Hematopoietic multipotent progenitor cell treated with erythropoietin and hydrocortisone succinate and interleukin-3 and kit ligand, for 17 days (in vitro differentiated cells): ENCODE measurements around the gene TRIM7.
"Not testable (repeated sequence)": the region's sequence is repeated elsewhere in the genome, so short reads cannot be mapped to it uniquely, and the experiment has no call there.

Source experiments
- DNase-seq: peaks from one replicate; pipeline ENCODE4 v3.0.0-alpha.2; 2015; ENCODE audit warnings: low spot score

Gene TRIM7

DNA sequence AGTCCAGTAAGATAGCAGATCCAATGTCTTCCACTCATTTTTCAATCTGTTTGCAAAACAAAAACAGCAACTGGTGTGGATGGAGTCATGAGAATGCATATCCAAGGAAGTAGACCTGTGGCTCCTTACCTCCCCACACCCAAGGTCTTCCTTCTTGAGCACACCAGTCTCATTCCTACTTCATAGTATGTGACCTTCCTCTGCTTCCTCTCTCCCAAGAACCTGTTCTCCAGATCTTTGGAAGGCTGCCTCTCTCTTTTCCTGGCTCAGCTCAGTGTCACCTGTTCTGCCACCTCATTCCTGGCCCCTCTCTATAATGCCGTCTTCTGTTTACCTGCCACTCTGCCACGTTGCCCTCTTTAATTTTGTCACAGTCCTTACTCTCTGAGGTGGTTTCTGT is 7.9 kb upstream of the TRIM7 start:
- no peak for DNase-seq

GRCh38 chr5:181212080-181212479 is 7.1 kb upstream of the TRIM7 start:
- no peak for DNase-seq

GRCh38 chr5:181211208-181211607 is 6.2 kb upstream of the TRIM7 start:
- no peak for DNase-seq

- DNase-seq = not testable (repeated sequence)
Observed at GRCh38 chr5:181210698-181211097, 5.7 kb upstream of the TRIM7 start.

DNA sequence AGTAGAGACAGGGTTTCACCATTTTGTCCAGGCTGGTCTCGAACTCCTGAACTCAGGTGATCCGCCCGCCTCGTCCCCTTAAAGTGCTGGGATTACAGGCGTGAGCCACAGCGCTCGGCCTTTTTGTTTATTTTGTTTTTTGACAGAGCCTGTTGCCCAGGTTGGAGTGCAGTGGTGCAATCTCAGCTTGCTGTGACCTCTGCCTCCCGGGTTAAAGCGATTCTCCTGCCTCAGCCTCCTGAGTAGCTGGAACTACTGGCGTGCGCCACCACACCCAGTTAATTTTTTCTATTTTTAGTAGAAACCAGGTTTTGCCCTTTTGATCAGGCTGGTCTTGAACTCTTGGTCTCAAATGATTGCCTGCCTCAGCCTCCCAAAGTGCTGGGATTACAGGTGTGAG is 5.2 kb upstream of the TRIM7 start:
- not testable (repeated sequence) for DNase-seq

- not testable (repeated sequence) for DNase-seq
Observed at GRCh38 chr5:181209006-181209405, 4.0 kb upstream of the TRIM7 start.

GRCh38 chr5:181207960-181208253 is 2.9 kb upstream of the TRIM7 start:
- no peak for DNase-seq

DNA sequence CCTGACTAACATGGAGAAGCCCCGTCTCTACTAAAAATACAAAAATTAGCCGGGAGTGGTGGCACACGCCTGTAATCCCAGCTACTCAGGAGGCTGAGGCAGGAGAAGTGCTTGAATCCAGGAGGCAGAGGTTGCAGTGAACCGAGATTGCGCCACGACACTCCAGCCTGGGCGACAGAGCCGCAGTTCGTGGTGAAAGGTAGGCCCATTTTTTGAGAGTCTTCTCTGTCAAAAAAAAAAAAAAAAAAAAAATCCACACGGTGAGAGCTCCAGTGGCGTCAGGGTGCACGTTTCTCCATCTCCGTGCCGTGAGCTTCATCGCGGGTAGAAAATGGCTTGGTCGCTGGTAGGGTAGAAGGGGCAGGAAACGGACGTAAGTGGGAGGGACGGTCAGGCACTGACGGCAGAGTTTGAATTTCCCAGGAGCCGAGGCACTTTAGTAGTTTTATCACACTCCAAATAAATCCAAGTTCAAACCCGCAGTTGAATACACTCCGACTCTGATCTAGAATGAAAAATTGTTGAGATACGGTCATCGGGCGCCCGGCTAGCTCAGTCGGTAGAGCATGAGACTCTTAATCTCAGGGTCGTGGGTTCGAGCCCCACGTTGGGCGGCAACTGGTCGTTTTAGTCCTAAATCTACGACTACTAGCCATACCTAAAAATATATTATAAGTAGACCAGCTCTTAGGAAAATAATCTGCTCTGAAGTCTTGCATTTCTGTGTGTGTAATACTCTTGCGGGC is 2.4 kb upstream of the TRIM7 start:
- DNase-seq = peak; percentile 75

- no peak for DNase-seq
Observed at GRCh38 chr5:181205761-181206649, 1.0 kb upstream of the TRIM7 start.

- DNase-seq = no peak
Observed at GRCh38 chr5:181204113-181204825, 727 bp downstream of the TRIM7 start.

- DNase-seq = no peak
Observed at GRCh38 chr5:181203777-181204112, 1.3 kb downstream of the TRIM7 start.

DNA sequence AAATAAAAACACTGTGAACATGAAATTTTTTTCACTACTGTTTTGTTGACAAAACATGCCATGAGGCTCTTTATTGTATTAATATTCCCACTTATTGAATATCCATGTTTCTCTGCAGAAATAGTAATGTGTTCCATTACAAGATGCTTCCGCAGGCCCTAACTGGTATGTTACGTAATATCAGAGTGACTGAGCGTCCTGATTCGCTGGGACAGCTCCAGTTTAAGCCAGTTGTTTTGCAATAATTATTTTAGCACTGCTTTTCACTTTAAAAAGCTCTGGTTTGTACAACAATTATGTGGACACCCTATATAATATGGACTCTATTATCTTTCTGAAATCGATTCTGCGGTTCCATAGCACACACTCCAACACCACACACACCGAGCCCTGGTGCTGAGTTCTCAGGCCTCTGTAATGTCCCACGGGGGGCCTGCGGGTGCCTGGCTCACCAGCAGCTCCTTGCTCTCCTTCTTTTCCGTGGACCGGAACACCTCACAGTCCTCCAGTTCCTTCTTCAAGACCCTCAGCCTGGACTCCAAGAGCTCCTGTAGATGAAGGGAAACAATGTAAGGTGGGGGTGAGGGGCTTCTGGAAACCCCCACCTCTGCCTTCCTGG is 1.8 kb downstream of the TRIM7 start:
- DNase-seq = no peak

GRCh38 chr5:181200816-181201215 is 4.2 kb downstream of the TRIM7 start:
- DNase-seq = no peak

DNA sequence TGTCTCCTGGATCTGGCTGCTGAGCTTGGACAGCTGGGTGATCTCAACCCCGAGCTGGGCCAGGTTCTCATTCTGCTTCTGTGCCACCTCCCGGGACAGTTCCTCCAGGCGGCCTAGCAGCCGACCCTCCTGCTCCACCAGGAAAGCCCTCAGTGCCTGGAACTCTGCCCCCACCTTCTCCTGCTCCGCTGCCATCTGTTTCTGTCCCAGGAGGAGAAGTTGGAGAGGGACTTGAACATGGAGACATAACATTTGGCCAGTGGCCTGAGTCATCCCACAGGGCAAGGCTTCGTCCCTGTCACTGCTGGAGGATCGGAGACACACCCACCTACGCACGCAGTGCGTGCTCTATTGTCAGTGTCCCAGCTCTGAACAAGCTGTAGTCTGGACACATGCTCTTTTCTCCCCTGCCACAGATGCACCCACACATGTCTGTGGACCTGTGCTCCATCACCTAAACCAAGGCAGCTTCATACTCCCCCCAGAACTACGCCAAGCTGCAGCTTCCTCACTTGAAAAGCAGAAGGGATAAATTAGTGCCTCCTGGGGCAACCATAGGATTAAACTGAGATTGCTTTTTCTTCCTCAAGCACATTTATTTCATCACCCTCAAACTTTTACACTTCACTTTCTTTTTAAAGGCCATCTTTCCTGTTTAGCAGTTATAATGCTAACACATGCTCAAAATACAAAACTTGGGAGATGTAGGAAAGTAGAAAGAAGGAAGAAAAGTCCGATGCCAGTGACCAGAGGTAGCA is 4.9 kb downstream of the TRIM7 start:
- no peak for DNase-seq

- DNase-seq = no peak
Observed at GRCh38 chr5:181198905-181199519, 6.0 kb downstream of the TRIM7 start.

DNA sequence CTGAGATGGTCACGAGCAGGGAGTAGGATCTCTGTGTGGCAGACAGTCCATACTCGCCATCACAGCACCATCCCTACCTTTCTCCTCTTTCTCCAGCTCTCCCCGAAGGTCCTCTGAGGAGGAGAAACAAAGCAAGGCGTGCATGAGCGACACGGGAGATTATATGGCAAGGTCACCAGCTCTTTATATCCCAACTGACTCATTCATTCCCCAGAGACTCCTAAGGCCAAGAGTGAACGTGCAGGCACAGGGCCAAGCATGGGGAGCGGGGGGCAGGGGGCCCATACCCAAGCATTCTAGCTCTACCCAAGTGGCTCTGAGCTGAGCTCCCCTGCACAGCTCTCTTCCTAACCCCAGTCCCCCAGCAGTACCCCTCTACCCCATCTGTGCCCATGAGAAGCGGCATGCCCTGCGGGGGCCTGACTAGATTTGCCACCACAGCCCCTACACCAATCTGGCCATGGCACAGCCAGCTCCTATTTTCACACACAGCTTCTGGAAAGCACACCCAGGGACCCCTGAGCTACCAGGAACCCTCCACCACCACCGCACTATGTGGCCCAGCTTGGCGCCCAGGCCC is 6.8 kb downstream of the TRIM7 start:
- DNase-seq = no peak

DNA sequence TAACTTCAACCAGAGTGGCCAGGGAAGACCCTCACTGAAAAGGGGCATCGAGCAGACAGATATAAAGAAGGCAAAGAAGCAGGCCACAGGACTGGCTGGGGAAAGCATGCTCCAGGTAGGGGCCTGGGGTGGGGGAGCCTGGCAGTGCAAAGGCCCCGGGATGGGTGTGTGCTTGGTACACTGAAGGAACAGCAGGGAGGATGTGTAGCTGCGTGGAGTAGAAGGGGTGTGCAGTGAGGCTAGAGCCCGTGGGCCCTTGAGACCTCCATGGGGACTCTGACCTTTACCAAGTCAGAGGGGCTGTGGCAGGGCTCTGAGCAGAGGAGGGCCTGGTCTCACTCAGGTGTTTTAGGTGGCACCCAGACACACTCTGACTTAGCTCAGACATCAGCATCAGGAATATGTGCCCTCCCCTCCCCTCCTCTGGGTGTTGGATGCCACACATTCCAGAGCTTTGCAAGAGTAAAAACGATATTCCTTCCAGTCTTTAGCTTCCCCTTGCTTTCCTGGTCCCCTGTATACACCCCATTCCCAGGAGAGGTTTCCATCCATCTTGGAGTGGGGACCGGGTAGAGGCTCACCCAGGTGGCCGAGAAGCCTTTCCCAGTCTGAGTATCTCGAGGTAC is 7.6 kb downstream of the TRIM7 start:
- DNase-seq = no peak

DNA sequence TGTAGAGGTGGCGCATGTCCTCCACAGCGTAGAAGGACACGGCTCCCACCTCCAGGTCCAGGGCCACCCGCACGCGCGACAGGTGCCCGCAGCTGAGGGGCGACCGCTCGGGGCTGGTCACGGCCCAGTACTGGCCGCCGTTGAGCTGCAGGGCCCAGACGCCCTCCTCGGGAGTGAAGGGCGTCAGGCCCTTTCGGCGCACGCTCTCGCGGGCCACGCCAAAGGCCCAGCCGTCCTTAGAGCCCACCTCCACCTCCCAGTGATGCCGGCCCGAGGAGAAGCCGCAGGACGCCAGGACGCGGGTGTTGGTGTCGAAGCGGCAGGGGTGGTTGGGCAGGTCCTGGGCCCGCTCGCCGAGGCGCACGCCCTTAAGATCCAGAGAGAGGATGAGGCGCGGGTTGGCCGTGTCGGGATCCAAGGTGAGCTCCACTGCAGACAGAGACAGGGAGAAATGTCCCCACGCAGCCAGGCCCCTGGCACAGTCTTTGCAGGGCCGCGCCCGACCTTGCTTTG is 9.7 kb downstream of the TRIM7 start:
- no peak for DNase-seq

DNA sequence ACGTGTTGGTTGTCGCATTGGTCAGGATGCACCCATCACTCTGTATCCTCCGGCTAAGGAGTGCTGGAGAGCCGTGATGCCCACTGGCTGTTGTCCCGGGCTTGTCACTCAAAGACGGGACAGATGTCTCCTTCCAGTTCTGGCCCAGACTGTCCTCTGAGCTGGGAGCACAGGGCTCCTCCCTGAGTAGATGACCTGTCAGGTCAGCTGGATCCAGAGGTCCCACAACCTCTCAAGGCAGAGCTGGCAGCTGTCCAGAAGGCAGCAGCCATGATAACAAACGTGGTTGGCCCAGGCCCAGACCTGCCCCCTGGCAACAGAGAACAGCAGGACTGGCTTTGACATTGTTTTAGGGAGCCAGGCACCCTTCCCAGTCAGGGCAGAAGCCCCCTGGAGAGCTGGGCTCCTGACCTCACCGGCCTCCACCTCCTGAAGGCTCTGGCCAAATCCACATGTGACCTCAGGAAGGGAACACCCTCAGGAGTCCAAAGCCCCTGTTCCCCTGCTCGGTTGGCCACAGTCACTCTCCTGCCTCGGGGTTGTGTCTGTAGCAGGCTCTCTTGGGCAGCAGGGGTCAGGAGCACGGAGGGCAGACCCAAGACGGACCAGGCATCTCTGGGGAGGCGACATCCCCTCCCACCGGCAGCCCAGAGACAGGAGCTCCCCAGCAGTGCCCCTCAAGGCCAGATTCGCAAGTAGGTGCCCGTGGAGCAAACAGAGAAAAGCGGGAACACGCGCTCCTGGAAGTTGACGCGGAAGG is 10.3 kb downstream of the TRIM7 start:
- peak; percentile 74 for DNase-seq

- DNase-seq = peak; percentile 71
Observed at GRCh38 chr5:181193656-181194055, 11.3 kb downstream of the TRIM7 start.
